GM12878 (cell line): Measurements from ENCODE around the gene NKAIN2. TPM values are rescaled to one million over a fixed set of nuclear protein-coding genes. Genes with fewer than 3 reads are reported as not detected.

Experiments
- ATAC-seq: fragments of 200-7000 bp; cut with Tn5 transposase; 3 replicates; pipeline ENCODE4 v1.9.1; 2020; ENCODE audit warnings: mild to moderate bottlenecking, moderate library complexity
- BruUV-seq: library from RNA; stranded (reverse); fragments of 400-500 nt; replicated peaks from 2 replicates; lab custom pipeline; 2021; lab: Mats Ljungman, UMichigan
- CTCF ChIA-PET: fragments of 300-600 bp; sonication (Branson Sonifier 250); formaldehyde crosslinking; extraction: SDS; loops from one replicate; lab custom pipeline; 2021; ENCODE audit warnings: inconsistent platforms; lab: Yijun Ruan, JAX
- POLR2A ChIA-PET: fragments of 350-600 bp; formaldehyde crosslinking; extraction: SDS; loops from one replicate; lab custom pipeline; 2021; ENCODE audit warnings: inconsistent platforms; lab: Charles Lee
- RAD21 ChIA-PET: fragments of 300-600 bp; sonication (Branson Sonifier 250); formaldehyde crosslinking; loops from one replicate; lab custom pipeline; 2023; ENCODE audit warnings: antibody characterized with exemption; ENCODE audit not compliant: unreplicated experiment; lab: Charles Lee
- SMC1A ChIA-PET: fragments of 300-600 bp; sonication (Branson Sonifier 250); formaldehyde crosslinking; loops from one replicate; lab custom pipeline; 2023; ENCODE audit not compliant: unreplicated experiment, uncharacterized antibody; lab: Charles Lee
- DNase-seq: peaks from one replicate; pipeline ENCODE4 v3.0.0-alpha.2; 2011; ENCODE audit warnings: low read depth, low spot score
- FAIRE-seq: peaks from 3 replicates; lab custom pipeline; 2011; peaks lifted over from hg19 to GRCh38; lab: Jason Lieb, UNC
- H2AFZ ChIP-seq: 2 replicates; pipeline ENCODE4 v1.6.0; 2011; ENCODE audit warnings: low read depth, low read length, control low read depth; ENCODE audit not compliant: control insufficient read depth
- H3K27ac ChIP-seq: 2 replicates; pipeline ENCODE4 v1.5.1; 2011; ENCODE audit warnings: control low read depth; ENCODE audit not compliant: control insufficient read depth, insufficient read depth
- H3K27me3 ChIP-seq, 2 experiments: replicated peaks in 1 of 2; 2 replicates each; pipeline versions ENCODE4 v1.6.0 to v1.6.1; 2011; ENCODE audit warnings: low read length in 1 of 2; ENCODE audit not compliant: control insufficient read depth in 2 of 2, insufficient read depth in 2 of 2
- H3K36me3 ChIP-seq, 2 experiments: 2 replicates each; pipeline ENCODE4 v1.5.1; 2011; ENCODE audit warnings: low read length in 1 of 2; ENCODE audit not compliant: control insufficient read depth in 2 of 2, insufficient read depth in 2 of 2
- H3K4me1 ChIP-seq: 2 replicates; pipeline ENCODE4 v1.6.1; 2011; ENCODE audit warnings: mild to moderate bottlenecking, low read length, moderate library complexity, mixed read lengths; ENCODE audit not compliant: control insufficient read depth, insufficient read depth
- H3K4me2 ChIP-seq: 2 replicates; pipeline ENCODE4 v1.6.0; 2011; ENCODE audit warnings: control low read depth; ENCODE audit not compliant: control insufficient read depth, insufficient read depth
- H3K4me3 ChIP-seq: fragments of 200-600 bp; sonication (generic); 2 replicates; pipeline ENCODE4 v1.5.1; 2016
- H3K79me2 ChIP-seq: 2 replicates; pipeline ENCODE4 v1.6.0; 2011; ENCODE audit warnings: low read length; ENCODE audit not compliant: control insufficient read depth, insufficient read depth
- H3K9ac ChIP-seq: 2 replicates; pipeline ENCODE4 v1.8.0; 2011; ENCODE audit warnings: low read length, control low read depth, mixed read lengths; ENCODE audit not compliant: control insufficient read depth, insufficient read depth
- H3K9me3 ChIP-seq: replicated peaks from 3 replicates; pipeline ENCODE4 v1.5.1; 2011; ENCODE audit warnings: mild to moderate bottlenecking, low read length; ENCODE audit not compliant: control insufficient read depth, insufficient read depth
- H4K20me1 ChIP-seq: 2 replicates; pipeline ENCODE4 v1.6.0; 2011; ENCODE audit not compliant: control insufficient read depth, insufficient read depth
- CEBPZ ChIP-seq: fragments of 150-350 bp; IDR thresholded peaks from 2 replicates; pipeline ENCODE4 v1.6.1; 2016; ENCODE audit warnings: low read depth, low read length
- CHD4 ChIP-seq: fragments of 200-600 bp; sonication (generic); IDR thresholded peaks from 2 replicates; pipeline ENCODE4 v1.6.1; 2016; ENCODE audit warnings: mild to moderate bottlenecking
- FOXK2 ChIP-seq: fragments of 450-650 bp; IDR thresholded peaks from 2 replicates; pipeline ENCODE4 v1.6.1; 2017; ENCODE audit warnings: mild to moderate bottlenecking, moderate library complexity
- JUNB ChIP-seq: IDR thresholded peaks from 2 replicates; pipeline ENCODE4 v1.6.1; 2016; ENCODE audit warnings: antibody characterized with exemption, mild to moderate bottlenecking
- LARP7 ChIP-seq: fragments of 450-650 bp; IDR thresholded peaks from 2 replicates; pipeline ENCODE4 v1.6.1; 2017; ENCODE audit warnings: mild to moderate bottlenecking
- MEF2B ChIP-seq: fragments of 450-650 bp; IDR thresholded peaks from 2 replicates; pipeline ENCODE4 v1.6.1; 2018; ENCODE audit warnings: mild to moderate bottlenecking, moderate library complexity; ENCODE audit not compliant: partially characterized antibody, poor library complexity, severe bottlenecking
- MYC ChIP-seq: IDR thresholded peaks from 2 replicates; pipeline ENCODE4 v1.6.1; 2011; ENCODE audit warnings: mild to moderate bottlenecking, low read length, moderate library complexity, inconsistent platforms; ENCODE audit not compliant: insufficient read depth, insufficient replicate concordance, insufficient read length, severe bottlenecking
- SIN3A ChIP-seq: IDR thresholded peaks from 2 replicates; pipeline ENCODE4 v1.6.1; 2012; ENCODE audit warnings: low read depth, low read length, improper control_type of control experiment
- SREBF1 ChIP-seq: IDR thresholded peaks from 2 replicates; pipeline ENCODE4 v1.6.1; 2012; ENCODE audit warnings: mild to moderate bottlenecking, low read length
- STAT3 ChIP-seq: IDR thresholded peaks from 2 replicates; pipeline ENCODE4 v1.6.1; 2011; ENCODE audit warnings: low read depth, low read length, improper control_type of control experiment
- ZBTB40 ChIP-seq: fragments of 450-650 bp; IDR thresholded peaks from 2 replicates; pipeline ENCODE4 v1.6.1; 2016; ENCODE audit warnings: mild to moderate bottlenecking, moderate library complexity, borderline replicate concordance
- ZSCAN29 ChIP-seq: fragments of 450-650 bp; IDR thresholded peaks from 2 replicates; pipeline ENCODE4 v1.6.1; 2017; ENCODE audit warnings: mild to moderate bottlenecking, moderate library complexity
- WGBS: methylation state at CpG from one replicate; pipeline ENCODE4 v1.1.6; 2016; ENCODE audit warnings: low lambda C conversion rate; ENCODE audit not compliant: insufficient replicate concordance, insufficient coverage; ENCODE audit errors: missing lambda C conversion rate; 5-methylcytosine and 5-hydroxymethylcytosine counted together
- in situ Hi-C: fragments of 300-500 bp; cut with MboI; formaldehyde crosslinking; loops from 9 replicates; pipeline ENCODE4 v1.14.3; 2018; ENCODE audit warnings: mixed read lengths
- intact Hi-C: fragments of 100-400 bp; cut with micrococcal nuclease; formaldehyde crosslinking; loops from one replicate; pipeline ENCODE4 v1.14.2; 2022; ENCODE audit not compliant: unreplicated experiment
- polyA plus RNA-seq, 11 experiments: library from polyadenylated mRNA; depleted of rRNA in 4 of 11; unstranded in 6 of 11; stranded (reverse) in 5 of 11; fragments of >200 nt; fragmentation: Nextera tagmentation in 4 of 11; fragmentation: Illumina TruSeq in 1 of 11; extraction: Ambion mirVana in 4 of 11; extraction: Trizol in 1 of 11; gene quantifications; 1 replicate in 1 of 11; 2 replicates in 10 of 11; pipeline versions ENCODE4 v1.2.1 to v1.2.3, GENCODE V29; 2011 to 2016; ENCODE audit warnings: inconsistent platforms in 2 of 11, missing spikeins in 2 of 11, low read depth in 1 of 11
- total RNA-seq, 4 experiments: library from RNA; depleted of rRNA in 3 of 4; stranded (reverse); fragments of >200 nt in 3 of 4; fragmentation: Illumina TruSeq in 1 of 4; extraction: Trizol in 1 of 4; gene quantifications; 2 replicates each; pipeline versions ENCODE4 v1.2.1 to v1.2.3, GENCODE V29; 2013 to 2021
- TF ChIP-seq, protein P1 (sequence below): fragments of 450-650 bp; IDR thresholded peaks from 2 replicates; pipeline ENCODE4 v1.6.1; 2017; ENCODE audit warnings: borderline replicate concordance
- TF ChIP-seq, protein P2 (sequence below): fragments of 450-650 bp; IDR thresholded peaks from 2 replicates; pipeline ENCODE4 v1.6.1; 2017; ENCODE audit warnings: mild to moderate bottlenecking

NKAIN2 gene
- total and polyA plus RNA-seq, 10 of the 15 experiments (the other 5 are each of a cell fraction or from before 2014, with no cell fraction given): not detected

DNA sequence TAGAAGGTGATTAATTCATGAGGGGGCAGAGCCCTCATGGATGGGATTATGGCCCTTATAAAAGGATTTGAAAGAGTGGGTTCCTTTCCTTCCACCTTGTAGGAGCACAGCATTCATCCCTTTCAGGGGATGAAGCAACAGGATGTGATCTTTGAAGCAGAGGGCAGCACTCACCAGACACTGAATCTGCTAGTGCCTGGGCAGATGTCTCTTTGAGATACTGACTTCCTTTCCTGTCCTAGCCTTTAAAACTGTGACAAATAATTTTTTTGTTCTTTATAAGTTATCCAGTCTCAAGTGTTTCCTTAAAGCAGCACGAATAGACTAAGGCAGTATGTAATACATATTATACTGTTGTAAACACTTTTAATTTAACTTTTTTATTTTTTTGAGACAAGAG is 620.0 kb downstream of the NKAIN2 start:
- H4K20me1 ChIP-seq: no peaks in the 10 kb centered on the region
- no peak for FAIRE-seq
- 0% methylated on average over 1 of the region's 1 CpG for WGBS
- no peak for ATAC-seq
- ChIA-PET POLR2A (no interaction called here), RAD21 (no interaction called here), CTCF (no interaction called here), SMC1A (no interaction called here)
- no peaks in the 10 kb centered on the region for H3K9me3 ChIP-seq
- H3K9ac ChIP-seq: no peak overlapping the region
- no peak overlapping the region for H3K4me2 ChIP-seq
- H3K27ac ChIP-seq: no peak overlapping the region
- H3K27me3 ChIP-seq: no peaks in the 10 kb centered on the region
- no peak for DNase-seq
- no peaks in the 10 kb centered on the region for H3K4me1 ChIP-seq
- intact Hi-C loops (loop anchor here (5.0 kb wide), 1 partner anchor 96 kb away; no protein-coding TSS in a partner anchor), in situ Hi-C loops (no loop called here)
- H2AFZ ChIP-seq: no peak overlapping the region
- no peaks in the 10 kb centered on the region for H3K36me3 ChIP-seq
- BruUV-seq: no TSS peak
- H3K4me3 ChIP-seq: no peak overlapping the region
- no peaks in the 10 kb centered on the region for H3K79me2 ChIP-seq
- TF ChIP-seq, protein P1, sequence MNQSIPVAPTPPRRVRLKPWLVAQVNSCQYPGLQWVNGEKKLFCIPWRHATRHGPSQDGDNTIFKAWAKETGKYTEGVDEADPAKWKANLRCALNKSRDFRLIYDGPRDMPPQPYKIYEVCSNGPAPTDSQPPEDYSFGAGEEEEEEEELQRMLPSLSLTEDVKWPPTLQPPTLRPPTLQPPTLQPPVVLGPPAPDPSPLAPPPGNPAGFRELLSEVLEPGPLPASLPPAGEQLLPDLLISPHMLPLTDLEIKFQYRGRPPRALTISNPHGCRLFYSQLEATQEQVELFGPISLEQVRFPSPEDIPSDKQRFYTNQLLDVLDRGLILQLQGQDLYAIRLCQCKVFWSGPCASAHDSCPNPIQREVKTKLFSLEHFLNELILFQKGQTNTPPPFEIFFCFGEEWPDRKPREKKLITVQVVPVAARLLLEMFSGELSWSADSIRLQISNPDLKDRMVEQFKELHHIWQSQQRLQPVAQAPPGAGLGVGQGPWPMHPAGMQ: no peak
- no peak for TF ChIP-seq SIN3A
- no peak for TF ChIP-seq ZSCAN29
- TF ChIP-seq JUNB: no peak
- no peak for TF ChIP-seq CHD4
- no peak for TF ChIP-seq MYC
- TF ChIP-seq, protein P2, sequence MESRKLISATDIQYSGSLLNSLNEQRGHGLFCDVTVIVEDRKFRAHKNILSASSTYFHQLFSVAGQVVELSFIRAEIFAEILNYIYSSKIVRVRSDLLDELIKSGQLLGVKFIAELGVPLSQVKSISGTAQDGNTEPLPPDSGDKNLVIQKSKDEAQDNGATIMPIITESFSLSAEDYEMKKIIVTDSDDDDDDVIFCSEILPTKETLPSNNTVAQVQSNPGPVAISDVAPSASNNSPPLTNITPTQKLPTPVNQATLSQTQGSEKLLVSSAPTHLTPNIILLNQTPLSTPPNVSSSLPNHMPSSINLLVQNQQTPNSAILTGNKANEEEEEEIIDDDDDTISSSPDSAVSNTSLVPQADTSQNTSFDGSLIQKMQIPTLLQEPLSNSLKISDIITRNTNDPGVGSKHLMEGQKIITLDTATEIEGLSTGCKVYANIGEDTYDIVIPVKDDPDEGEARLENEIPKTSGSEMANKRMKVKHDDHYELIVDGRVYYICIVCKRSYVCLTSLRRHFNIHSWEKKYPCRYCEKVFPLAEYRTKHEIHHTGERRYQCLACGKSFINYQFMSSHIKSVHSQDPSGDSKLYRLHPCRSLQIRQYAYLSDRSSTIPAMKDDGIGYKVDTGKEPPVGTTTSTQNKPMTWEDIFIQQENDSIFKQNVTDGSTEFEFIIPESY: no peak
- TF ChIP-seq ZBTB40: no peak
- no peak for TF ChIP-seq STAT3
- no peak for TF ChIP-seq LARP7
- TF ChIP-seq SREBF1: no peak
- no peak for TF ChIP-seq FOXK2
- no peak for TF ChIP-seq CEBPZ
- TF ChIP-seq MEF2B: no peak
